ENCODE measurements around the gene C9orf78.

GRCh38 chr9:129834489-129835127 lies 467 bp downstream of the C9orf78 start:
- no peak for TF ChIP-seq MAX (IDR thresholded peaks at IDR 0.05)
- TF ChIP-seq SP1 (IDR thresholded peaks at IDR 0.05; ENCODE audit: low read depth, low read length): no peak
- TF ChIP-seq, protein P1, sequence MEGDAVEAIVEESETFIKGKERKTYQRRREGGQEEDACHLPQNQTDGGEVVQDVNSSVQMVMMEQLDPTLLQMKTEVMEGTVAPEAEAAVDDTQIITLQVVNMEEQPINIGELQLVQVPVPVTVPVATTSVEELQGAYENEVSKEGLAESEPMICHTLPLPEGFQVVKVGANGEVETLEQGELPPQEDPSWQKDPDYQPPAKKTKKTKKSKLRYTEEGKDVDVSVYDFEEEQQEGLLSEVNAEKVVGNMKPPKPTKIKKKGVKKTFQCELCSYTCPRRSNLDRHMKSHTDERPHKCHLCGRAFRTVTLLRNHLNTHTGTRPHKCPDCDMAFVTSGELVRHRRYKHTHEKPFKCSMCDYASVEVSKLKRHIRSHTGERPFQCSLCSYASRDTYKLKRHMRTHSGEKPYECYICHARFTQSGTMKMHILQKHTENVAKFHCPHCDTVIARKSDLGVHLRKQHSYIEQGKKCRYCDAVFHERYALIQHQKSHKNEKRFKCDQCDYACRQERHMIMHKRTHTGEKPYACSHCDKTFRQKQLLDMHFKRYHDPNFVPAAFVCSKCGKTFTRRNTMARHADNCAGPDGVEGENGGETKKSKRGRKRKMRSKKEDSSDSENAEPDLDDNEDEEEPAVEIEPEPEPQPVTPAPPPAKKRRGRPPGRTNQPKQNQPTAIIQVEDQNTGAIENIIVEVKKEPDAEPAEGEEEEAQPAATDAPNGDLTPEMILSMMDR (IDR thresholded peaks at IDR 0.05; ENCODE audit: control extremely low read depth in 1 of 3, insufficient read depth in 1 of 3, low read depth in 1 of 3, low read length in 3 of 3): no peak
- no peak for TF ChIP-seq EP300 (IDR thresholded peaks at IDR 0.05; ENCODE audit: borderline replicate concordance in 1 of 2, low read depth in 2 of 2, low read length in 2 of 2)
- TF ChIP-seq CEBPB (IDR thresholded peaks at IDR 0.05; ENCODE audit: low read depth, low read length): no peak
- TF ChIP-seq TBP (IDR thresholded peaks at IDR 0.05; ENCODE audit: low read depth, low read length): no peak
- no peak for TF ChIP-seq GABPA (IDR thresholded peaks at IDR 0.05; ENCODE audit: borderline replicate concordance, insufficient read depth, low read length)
- no peak for TF ChIP-seq TEAD4 (IDR thresholded peaks at IDR 0.05; ENCODE audit: low read depth, low read length)
- TF ChIP-seq POLR2A (IDR thresholded peaks at IDR 0.05; ENCODE audit: control extremely low read depth in 1 of 2, low read depth in 2 of 2, low read length in 2 of 2): peak in 1 of 2 experiments; percentile 1; a peak in 1 of 3 replicates
- TF ChIP-seq SUZ12 (IDR thresholded peaks at IDR 0.05; ENCODE audit: low read length): no peak
